Suprapubic skin (tissue), 4 donors: ENCODE measurements around the gene PRCD. TPM values are rescaled to one million over a fixed set of nuclear protein-coding genes. Genes with fewer than 3 reads are reported as not detected.

Experiments
- DNase-seq, 2 donors: peaks; one replicate each; pipeline ENCODE4 v3.0.0-alpha.2; 2019; ENCODE audit warnings: low spot score in 2 of 2
- H3K27ac ChIP-seq: fragments of 200-600 bp; sonication (generic); one replicate; pipeline ENCODE4 v1.5.1; 2019
- H3K27me3 ChIP-seq: fragments of 200-600 bp; sonication (generic); one replicate; pipeline ENCODE4 v1.5.1; 2019
- H3K36me3 ChIP-seq: fragments of 200-600 bp; sonication (generic); one replicate; pipeline ENCODE4 v1.5.1; 2019
- H3K4me1 ChIP-seq: fragments of 200-600 bp; sonication (generic); one replicate; pipeline ENCODE4 v1.5.1; 2019
- H3K4me3 ChIP-seq: fragments of 200-600 bp; sonication (generic); one replicate; pipeline ENCODE4 v1.5.1; 2019; ENCODE audit warnings: mild to moderate bottlenecking
- H3K9me3 ChIP-seq: fragments of 200-600 bp; sonication (generic); one replicate; pipeline ENCODE4 v1.5.1; 2019
- EP300 ChIP-seq: sonication (generic); formaldehyde crosslinking; IDR thresholded peaks from one replicate; pipeline ENCODE4 v1.6.1; 2017; ENCODE audit warnings: antibody characterized with exemption
- POLR2A ChIP-seq, 2 donors: fragments of 450-650 bp; IDR thresholded peaks; one replicate each; pipeline ENCODE4 v1.6.1; 2017; ENCODE audit warnings: antibody characterized with exemption in 2 of 2, mild to moderate bottlenecking in 2 of 2, moderate library complexity in 2 of 2
- POLR2AphosphoS5 ChIP-seq, 3 donors: sonication (generic); formaldehyde crosslinking; IDR thresholded peaks; one replicate each; pipeline ENCODE4 v1.6.1; 2017; ENCODE audit warnings: antibody characterized with exemption in 3 of 3
- WGBS: methylation state at CpG from one replicate; pipeline ENCODE4 v1.1.5; 2018; 5-methylcytosine and 5-hydroxymethylcytosine counted together
- total RNA-seq, 4 donors: library from RNA; depleted of rRNA; stranded (reverse); fragments of >200 nt; gene quantifications; one replicate each; pipeline ENCODE4 v1.1.0, GENCODE V29; 2016
- TF ChIP-seq, protein P1 (sequence below), 2 donors: fragments of 200-600 bp in 1 of 2; fragments of 450-650 bp in 1 of 2; sonication (generic) in 1 of 2; IDR thresholded peaks; one replicate each; pipeline ENCODE4 v1.5.1; 2016 to 2019; ENCODE audit warnings: antibody characterized with exemption in 2 of 2, mild to moderate bottlenecking in 1 of 2, moderate library complexity in 1 of 2

Gene PRCD
- total RNA-seq, 4 donors from 2014 or later = 1.3 to 2.8 (median 2.2) TPM; not detected in 1

DNA sequence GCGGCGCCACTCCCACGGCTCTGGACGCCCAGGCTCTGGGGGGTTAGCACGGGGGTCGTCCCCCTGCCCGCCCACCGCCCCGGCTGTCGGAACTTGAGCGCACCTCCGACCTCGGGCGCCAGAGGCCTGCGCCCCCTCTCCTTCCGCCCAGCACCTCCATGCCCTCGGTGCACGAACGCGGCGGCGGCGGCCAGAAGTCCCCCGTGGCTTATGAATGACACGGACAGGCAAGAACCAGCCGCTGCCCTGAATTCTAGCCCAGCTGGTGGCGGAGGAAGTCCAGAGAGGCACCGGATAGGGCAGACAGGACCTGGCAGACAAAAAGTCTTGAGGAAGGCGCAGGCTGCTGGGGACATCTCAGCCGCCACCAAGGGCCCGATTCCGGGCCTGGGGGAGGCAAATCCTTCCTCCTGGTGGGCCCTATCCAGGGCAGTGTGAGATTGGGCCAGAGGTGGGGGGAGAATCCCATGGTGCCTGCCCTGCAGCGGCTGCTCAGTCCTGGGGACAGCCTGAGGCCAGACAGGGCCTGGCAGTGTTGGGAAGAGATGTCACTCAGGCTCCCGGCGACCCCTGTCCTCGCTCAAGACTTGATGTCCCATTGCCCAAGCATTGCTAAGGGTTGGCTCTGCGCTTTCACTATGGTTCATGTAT, 1.4 kb upstream of the PRCD start:
- Histone ChIP-seq H3K9me3 (no peaks in the 10 kb centered on the region), H3K27me3 (peaks cover 6% of the 10 kb centered on the region), H3K27ac (peak overlapping the region; percentile 57), H3K36me3 (no peaks in the 10 kb centered on the region), H3K4me3 (peak overlapping the region; percentile 56), H3K4me1 (peaks cover 58% of the 10 kb centered on the region)
- WGBS = 50% methylated on average over 11 of the region's 37 CpGs
- no peak for DNase-seq
- TF ChIP-seq EP300 = no peak
- no peak for TF ChIP-seq POLR2A (IDR thresholded peaks at IDR 0.05)
- TF ChIP-seq POLR2AphosphoS5 (IDR thresholded peaks at IDR 0.05) = no peak
- TF ChIP-seq, protein P1, sequence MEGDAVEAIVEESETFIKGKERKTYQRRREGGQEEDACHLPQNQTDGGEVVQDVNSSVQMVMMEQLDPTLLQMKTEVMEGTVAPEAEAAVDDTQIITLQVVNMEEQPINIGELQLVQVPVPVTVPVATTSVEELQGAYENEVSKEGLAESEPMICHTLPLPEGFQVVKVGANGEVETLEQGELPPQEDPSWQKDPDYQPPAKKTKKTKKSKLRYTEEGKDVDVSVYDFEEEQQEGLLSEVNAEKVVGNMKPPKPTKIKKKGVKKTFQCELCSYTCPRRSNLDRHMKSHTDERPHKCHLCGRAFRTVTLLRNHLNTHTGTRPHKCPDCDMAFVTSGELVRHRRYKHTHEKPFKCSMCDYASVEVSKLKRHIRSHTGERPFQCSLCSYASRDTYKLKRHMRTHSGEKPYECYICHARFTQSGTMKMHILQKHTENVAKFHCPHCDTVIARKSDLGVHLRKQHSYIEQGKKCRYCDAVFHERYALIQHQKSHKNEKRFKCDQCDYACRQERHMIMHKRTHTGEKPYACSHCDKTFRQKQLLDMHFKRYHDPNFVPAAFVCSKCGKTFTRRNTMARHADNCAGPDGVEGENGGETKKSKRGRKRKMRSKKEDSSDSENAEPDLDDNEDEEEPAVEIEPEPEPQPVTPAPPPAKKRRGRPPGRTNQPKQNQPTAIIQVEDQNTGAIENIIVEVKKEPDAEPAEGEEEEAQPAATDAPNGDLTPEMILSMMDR (IDR thresholded peaks at IDR 0.05) = no peak

DNA sequence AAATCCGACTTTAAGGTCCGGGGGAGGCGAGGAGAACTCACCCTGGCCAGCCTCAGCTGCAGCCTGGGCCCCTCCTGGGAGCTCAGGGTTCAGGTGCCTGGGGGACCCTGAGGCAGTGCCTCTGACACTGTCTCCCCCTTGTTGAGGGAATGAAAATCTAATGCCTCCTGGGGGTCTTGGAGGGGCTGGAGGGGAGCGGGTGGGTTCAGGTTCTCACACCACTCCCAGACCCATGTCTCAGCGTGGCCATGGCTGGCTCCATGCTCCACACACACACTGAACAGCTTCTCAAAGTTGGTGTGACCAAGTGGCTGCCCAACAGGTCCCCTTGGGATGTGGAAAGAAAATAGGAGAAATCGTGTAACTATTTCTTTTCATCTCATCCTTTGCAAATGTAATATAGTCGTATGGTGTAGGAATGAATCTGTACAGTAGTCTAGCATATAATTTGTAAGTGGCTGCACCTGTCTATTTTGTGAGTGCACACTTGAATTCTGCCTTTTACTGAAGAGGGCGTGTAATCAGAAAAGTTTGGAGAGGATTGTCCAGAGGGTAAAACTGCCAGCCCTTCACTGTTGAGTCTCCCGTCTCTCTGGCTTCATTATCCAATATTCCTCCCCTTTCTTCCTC, 788 bp upstream of the PRCD start:
- H3K36me3 ChIP-seq = no peaks in the 10 kb centered on the region
- H3K27ac ChIP-seq = no peak overlapping the region
- WGBS = 92% methylated on average over 9 of the region's 9 CpGs
- TF ChIP-seq, protein P1 (IDR thresholded peaks at IDR 0.05) = no peak
- no peak for TF ChIP-seq EP300
- no peak for TF ChIP-seq POLR2A (IDR thresholded peaks at IDR 0.05)
- no peak for TF ChIP-seq POLR2AphosphoS5 (IDR thresholded peaks at IDR 0.05)
- H3K9me3 ChIP-seq = no peaks in the 10 kb centered on the region
- peak overlapping the region; percentile 56 for H3K4me3 ChIP-seq
- H3K4me1 ChIP-seq = peaks cover 64% of the 10 kb centered on the region
- no peak for DNase-seq
- peaks cover 6% of the 10 kb centered on the region for H3K27me3 ChIP-seq

DNA sequence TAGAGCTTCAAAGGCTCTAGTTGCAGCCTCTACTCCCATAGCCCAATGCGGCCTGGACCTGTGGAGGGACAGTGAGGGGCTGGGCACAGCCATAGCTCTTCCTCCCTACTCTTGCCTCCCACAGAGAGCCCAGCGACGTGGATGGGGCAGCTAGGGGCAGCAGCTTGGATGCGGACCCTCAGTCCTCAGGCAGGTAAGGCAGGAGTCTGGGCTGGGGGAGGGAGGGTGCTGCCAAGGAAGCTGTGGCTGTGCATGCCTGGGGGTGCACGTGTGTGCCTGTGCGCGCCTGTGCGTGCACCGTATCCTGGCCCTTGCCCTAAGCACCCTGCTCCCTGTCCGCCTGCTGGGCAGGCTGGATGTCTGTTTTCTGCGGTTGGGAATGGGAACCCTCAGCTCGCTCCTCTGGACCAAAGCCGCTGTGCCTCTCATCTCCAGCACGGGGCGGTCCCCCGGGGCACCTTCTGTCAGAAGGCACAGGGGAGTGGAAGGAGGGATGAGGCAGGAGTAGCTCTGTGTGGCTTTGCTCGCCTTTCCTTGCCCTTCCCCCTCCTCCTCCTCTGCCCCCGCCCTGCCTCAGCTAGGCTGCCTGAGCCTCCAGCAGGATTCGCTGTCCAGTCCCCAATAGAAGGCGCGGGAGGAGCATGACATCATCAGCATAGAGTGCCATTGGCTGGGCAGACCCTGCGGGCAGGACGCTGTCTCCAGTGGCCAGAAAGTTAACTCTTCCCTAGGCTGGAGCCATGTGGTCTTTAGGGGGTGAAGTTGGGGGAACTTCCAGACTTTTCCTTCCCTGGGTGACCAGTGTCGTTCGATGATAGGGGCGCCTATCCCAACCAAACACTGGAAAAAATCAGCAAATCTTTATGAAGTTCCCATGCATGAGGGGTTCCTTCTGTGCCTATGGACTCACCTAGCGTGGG, 797 bp downstream of the PRCD start:
- TF ChIP-seq POLR2A (IDR thresholded peaks at IDR 0.05) (no peak), POLR2AphosphoS5 (IDR thresholded peaks at IDR 0.05) (peak in 2 of 3 donors; percentile 7 to 49), EP300 (no peak)
- TF ChIP-seq, protein P1 (IDR thresholded peaks at IDR 0.05) = peak in 1 of 2 donors; percentile 21
- WGBS = 27% methylated on average over 6 of the region's 27 CpGs
- H3K4me3 ChIP-seq = peak overlapping the region; percentile 36
- DNase-seq = peak; percentile 95 to 96
- peaks cover 6% of the 10 kb centered on the region for H3K27me3 ChIP-seq
- no peak overlapping the region for H3K27ac ChIP-seq
- H3K36me3 ChIP-seq = no peaks in the 10 kb centered on the region
- no peaks in the 10 kb centered on the region for H3K9me3 ChIP-seq
- peaks cover 71% of the 10 kb centered on the region for H3K4me1 ChIP-seq

DNA sequence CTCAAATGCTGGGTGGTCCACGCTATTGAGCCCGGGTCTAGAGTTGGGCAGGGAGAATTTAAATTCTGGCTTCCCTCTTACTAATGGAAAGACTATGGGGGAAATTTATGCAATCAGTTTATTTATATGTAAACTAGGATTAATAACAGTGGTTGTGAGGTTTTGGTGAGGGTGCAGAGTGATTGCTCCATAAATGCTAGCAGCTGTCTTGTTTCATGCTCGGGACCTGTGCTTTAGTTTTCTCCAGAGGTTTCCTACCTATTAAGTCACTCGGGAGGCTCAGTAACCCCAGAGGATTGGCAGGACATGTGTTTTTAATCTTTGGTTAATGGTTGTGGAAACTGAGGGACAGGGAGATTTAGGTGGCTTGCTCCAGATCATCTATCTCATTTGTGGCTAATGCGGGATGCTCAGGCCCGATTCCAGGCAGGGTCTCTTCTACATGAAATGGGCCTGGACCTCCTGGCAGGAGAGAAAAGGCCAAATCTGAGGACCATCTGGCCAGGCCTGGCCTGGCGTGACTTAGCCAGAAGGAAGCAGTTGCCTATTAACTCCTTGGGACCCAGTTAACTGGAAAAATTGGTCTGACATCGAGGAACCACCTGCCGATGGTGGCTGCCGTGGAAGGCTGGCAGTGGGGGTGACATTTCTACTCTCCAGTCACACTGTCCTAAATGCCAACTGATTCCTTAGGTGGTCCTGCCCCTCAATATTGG, 2.1 kb downstream of the PRCD start:
- 91% methylated on average over 9 of the region's 10 CpGs for WGBS
- no peak overlapping the region for H3K27ac ChIP-seq
- no peaks in the 10 kb centered on the region for H3K36me3 ChIP-seq
- no peak for DNase-seq
- peaks cover 6% of the 10 kb centered on the region for H3K27me3 ChIP-seq
- H3K4me1 ChIP-seq = peaks cover 84% of the 10 kb centered on the region
- TF ChIP-seq, protein P1 (IDR thresholded peaks at IDR 0.05) = no peak
- TF ChIP-seq EP300 (no peak), POLR2A (IDR thresholded peaks at IDR 0.05) (no peak), POLR2AphosphoS5 (IDR thresholded peaks at IDR 0.05) (no peak)
- no peaks in the 10 kb centered on the region for H3K9me3 ChIP-seq
- no peak overlapping the region for H3K4me3 ChIP-seq
